8988T (cell line): ENCODE results near the gene PTPN3.

Source experiments
- DNase-seq: peaks from one replicate; pipeline ENCODE4 v3.0.0; 2011

Gene PTPN3

DNA sequence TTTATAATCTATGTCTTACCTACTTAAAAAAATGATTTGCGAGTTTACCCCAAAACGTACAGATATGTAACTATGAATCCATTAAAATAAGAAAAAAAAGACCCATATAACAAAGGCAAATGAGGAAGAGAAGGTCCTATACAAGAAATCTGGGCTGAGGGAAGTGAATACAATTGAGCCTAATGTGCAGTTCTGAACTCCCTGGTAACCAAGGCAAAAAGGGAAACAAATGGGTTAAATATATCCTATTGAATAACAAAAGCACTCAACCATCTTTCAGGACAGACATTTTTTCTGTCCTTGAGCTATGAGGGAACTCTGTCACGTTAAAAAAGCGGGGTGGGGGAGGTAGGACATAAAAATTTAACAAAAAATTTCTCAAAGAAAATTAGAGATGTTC lies 78.6 kb downstream of the PTPN3 start:
- DNase-seq: no peak

DNA sequence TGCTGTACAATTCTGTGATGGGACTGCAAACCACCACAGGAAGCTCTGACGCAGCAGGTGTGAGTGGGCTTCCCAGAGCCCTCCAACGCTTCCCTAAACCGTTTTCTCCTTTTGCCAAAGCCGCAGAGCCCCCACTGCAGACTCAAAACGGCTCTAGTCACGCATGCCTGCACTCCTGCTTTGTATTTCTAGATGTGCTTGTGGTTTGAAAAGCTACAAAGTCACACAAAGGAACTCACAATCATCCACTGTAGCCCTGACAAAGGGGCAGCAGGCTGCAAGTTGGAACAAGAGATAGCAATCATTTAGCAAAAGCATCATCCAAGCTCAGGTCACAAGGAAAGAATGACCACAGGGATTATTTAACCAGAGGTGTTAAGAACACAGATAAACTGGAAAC lies 79.3 kb downstream of the PTPN3 start:
- DNase-seq: no peak

DNA sequence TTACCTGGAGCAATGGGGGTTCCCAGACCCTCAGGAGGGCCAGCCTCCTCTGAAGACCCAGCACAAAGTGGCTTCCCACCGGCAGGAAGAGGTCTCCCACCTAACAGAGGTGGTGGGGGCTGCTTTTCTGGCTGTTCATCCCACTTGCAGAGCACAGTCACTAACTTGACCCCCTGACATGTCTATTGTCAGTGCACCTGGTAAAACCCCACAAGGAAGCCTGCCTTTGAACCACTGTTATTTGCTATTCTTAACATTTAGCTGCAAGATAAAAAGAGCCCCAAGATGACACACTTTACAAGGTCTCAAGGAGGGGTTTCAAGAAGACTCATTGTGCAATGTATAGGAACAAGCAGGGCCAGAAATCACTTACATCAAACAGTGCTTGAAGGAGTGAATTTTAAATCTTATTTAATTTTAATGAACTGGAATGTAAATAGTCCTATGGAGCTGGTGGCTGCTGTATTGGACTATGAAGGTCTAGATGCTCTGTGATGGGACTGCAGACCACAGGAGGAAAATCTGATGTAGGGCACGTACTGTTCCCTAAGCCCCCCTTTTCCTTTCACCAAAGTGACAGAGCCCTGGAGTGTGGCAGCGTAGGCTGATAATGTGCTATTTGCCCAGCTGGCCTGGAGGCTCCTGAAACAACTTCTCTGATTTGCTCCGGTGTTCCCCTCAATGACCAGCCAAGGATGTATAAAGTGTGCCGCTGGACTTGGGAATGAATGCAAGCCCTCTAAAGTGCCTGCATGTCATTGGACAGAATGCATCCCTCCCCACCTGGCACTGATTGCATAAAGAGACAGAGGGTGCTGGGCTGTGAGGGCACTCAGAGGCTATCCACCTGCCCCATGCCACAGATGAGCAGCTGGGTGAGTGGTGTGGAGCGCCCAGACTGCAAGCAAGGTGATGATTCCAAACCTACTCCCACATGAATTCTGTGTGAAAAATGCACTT lies 80.2 kb downstream of the PTPN3 start:
- no peak for DNase-seq

DNA sequence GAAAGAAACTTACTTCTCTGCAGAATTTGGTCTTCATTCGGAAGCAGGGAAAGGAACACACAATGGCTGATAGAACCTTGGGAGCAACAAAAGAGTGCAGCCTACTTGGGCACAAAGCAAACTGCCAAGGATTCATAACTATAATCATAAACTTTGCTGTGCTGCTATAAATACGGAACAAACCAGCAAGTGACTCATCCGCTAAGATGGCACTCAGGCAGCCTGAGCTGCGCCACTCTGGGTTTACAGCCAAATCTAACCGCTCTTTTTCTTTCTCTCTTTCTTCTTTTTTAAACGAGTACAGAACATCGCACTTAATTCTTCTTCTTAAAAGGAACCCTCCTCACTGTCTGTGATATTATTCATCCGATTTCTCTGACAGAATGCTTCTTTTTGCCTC lies 81.1 kb downstream of the PTPN3 start:
- no peak for DNase-seq

DNA sequence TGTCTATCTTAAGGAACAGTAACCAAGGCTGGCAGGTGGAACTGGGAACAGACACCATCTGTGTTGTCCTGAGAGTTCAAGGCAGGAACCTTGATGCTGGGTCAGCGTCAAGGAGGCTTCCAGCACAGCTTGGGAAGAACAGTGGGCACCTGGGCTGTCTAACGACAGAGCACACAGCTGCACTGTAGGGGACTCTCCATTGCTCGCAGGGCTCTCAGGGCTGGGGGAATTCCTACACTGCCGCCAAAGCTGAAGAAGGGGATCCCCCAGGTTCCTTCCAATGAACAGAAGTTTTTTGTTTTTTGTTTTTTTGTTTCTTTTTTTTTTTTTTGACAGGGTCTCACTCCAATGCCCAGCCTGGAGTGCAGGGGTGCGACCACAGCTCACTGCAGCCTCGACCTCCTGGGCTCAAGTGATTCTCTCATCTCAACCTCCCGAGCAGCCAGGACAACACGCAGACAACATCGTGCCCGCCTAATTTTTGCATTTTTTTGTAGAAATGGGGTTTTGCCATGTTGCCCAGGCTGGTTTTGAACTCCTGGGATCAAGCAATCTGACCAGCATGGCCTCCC lies 81.9 kb downstream of the PTPN3 start:
- no peak for DNase-seq

DNA sequence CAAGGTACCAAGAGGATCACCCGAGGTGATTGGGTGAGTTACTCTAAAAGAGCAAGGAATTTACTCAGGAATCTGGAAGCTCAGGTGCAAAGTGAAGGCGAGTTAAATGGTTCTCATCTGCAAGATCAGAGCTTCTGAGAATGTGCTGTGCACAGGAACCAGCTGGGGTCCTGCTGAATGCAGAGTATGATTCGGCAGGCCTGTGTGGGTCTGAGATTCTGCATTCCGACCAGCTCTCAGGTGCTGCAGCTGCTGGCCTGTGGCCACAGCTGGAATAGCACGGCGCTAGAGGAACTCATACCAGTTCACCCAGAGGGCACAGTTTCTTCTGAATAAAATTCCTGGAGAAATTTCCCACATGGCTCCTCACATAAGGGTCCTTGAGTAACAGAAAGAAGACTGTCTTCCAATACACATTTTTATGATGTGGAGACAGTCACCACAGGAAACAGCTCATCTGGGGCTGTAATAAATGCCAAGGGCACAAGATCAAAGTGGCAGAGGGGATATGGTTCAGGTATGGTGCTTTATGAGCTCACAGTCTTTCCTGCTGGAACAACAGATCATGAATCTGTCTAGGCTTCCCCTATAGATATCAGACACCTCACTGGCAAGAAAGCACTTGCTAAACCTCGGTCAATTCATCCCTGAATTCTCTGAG lies 83.9 kb downstream of the PTPN3 start:
- no peak for DNase-seq

DNA sequence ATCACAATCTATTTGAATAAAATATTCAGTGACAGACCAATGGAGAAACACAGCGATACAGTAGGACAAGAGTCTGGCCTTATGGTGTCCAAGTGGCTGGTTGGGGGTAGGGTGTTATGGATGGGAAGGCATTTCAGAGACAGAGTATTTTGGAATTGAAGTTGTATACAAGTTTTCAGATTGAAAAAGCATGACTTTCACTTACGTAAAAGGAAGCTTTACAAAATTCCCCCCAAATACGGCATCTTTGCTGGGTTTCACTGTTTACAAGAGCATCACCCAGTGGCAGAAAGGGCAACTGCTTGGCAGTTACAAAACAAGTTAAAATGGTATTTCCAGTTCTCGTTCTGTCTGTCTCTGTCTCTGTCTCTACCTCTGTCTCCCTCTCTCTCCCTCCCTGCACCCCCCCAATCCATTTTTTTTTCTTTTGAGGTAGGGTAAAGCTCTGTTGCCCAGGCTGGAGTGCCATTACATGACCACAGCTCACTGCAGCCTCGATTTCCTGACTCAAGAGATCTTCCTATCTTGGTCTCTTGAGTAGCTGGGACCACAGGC lies 86.2 kb downstream of the PTPN3 start:
- no peak for DNase-seq

DNA sequence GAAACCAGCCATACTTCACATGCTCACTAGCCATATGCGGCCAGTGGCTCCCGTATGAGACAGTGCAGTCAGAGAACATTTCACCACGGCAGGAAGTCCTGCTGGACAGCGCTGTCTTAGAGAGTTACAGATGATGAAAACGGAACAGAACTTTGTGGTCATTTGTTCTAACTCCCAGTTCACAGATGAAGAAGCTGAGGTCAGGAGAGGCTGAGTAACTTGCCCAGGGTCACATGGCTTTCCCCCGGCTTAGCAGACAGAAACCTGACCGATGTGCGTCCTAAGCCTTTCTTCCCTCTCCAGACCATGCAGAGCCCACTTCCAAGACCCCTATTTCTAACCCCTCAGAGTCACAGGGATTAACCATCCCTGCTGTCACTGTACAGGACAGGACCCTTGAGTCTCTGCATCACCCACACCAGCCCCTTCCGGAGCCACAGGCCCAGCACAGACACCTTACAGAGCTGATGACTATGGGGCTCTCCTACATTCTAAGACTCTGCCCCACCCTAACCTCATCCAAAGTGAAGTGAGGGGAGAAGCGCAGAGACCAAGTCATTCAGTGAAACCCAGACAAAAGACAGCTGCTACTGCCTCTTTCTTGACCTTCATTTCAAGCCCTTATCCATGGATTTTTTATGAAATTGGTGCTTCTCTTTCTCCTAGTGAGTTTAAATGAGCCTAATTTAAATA lies 86.9 kb downstream of the PTPN3 start:
- no peak for DNase-seq

DNA sequence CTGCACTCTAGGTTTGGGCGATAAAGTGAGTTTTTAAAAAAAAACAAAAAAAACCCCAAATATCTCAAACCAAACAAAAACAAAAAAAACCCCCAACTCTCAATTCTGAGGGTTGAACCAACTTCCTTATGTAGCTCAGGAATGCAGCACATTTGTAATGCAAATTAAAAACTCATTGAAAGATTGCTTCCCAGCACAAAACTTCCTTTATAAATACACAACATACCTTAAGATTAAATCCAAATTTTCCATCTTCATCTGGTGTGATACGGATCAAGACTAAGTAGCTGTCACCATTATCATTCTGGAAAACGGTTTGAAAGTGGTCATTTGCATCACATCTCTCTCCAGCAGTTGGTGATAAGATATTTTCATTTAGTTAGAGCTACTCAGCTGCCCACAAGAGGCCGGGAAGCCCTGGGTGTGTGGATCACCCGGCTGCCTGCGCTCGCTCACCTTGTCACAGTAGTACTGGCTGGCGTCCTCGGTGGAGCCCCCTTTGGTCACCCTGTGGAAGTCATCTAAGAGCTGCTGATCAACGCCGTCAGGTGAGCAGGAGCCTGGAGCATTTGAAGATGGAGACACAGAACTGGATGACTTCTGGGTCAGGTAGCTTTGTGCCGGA lies 88.2 kb downstream of the PTPN3 start:
- peak; percentile 27 for DNase-seq

DNA sequence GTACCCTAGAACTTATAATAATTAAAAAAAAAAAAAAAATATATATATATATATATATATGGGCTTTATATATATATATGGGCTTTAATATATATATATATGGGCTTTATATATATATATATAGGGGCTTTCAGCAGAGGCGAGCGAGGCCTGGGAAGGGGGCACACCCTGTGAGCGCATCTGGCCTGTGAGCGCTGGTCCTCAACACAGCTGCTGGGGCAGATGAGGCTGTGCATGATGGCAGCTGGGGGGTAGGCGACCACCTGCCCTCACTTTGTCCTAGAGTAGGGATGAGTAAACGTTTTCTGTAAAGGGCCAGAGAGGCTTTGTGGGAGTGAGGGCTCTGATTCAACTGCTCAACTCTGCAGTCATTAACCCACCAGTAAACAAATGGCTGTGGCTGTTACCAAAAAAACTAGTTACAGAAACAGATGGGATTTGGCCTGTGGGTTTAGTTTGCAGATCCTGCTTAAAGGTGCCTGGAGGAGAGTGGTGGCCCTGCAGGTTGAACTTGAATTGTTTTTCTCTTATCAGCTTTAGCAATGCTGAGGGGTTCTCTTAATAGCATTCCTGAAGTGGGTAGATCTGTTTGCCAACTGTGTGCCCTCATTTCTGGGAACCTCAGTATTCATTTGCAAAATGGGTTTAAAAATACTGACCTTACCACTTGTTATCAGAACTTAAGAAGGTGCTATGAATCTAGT lies 89.2 kb downstream of the PTPN3 start:
- DNase-seq: no peak

DNA sequence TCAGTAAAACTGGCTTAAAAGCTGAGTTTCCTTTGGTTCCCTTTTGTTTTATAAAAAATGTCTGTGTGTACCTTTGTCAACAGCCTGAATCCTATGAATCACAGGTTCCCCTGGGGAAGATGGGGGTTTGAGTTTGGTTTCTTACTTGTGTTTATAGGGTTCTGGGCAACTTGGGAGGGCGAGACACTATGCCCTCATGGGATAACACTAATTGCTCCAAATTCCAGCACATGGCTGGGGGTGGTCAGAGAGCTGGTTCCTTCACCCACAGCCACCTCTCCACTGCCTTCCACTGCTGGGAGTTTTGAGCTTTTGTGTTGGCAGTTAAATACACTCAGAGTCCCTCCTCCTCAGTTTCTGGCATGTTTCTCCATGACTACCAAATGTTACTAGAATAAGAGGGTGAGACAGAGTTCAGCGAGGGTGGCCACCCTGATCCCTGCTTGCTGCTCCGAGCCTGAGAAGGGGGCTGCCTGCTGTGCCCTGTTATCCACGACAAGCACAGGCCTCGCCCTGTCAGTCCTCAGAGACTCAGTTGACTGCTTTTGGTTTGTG lies 94.3 kb downstream of the PTPN3 start:
- DNase-seq: no peak

DNA sequence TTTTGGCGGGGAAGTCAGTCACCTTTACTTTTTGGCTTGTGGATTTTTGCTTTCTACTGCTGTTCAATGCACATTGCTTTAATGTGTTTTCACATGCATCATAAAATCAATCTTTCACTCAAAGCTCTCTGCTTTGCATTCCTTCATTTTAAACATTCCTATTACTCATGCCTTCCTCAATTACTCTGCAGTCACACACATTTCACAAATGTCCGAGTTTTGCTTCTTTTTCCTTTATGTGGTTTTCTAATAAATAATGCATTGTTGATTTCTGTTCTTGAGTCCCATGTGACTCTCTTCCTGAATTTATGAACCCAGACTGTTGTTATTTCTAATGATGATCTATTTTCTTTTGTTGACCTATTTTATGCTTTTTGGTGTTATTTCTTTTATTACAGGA lies 95.0 kb downstream of the PTPN3 start:
- DNase-seq: no peak

DNA sequence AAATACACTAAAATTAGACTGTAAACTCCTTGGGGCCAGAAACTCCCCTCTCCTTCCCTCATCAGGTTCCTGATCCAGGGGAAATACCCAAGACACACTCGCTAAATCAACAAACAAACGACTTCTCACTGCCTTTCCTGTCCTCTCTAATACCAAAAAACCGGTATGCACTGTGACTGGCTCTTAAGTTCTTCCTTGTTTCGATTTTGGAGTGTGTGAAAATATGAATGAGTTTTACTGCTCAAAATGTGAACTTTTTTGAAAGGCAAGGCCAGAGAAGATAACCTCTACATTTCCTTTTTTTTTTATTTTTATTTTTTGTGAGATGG lies 96.2 kb downstream of the PTPN3 start:
- DNase-seq: no peak

DNA sequence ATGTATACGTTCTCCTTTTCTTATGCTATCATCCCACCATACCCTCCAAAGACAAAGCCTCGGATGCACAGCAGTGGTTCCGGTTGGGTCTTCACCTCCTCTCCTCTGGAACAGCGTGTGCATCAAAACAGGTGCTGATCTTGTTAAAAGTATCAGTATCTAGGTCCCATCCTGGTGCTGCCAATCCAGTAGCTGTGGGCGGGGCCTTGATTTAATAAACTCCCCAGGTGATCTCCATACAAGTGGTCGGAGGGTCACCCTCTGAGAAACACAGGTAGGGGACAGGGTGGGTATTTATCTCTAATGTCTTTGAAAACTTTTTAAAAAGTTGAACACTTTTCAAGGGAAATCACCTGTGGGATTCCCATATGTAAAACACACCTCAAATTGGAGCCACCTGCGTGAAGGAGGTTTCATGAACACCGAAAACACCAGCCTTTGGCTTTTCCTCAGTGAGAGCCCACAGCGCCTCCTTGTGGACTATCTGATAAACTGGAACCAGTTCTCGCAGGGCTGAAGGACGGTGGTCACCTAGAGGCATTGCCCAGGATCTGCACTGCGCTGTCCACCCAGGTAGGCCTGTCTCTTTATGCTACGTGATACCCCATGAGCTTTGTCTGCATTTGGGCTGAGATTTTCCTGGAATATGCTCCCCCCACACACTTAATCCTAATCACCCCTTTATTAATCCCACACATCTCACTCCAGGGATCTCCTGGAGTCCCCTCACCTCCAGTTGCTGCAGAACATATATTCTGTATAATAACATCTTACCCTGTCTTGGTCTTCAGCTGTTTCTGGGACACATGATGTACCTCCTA lies 96.7 kb downstream of the PTPN3 start:
- DNase-seq: peak; percentile 29

DNA sequence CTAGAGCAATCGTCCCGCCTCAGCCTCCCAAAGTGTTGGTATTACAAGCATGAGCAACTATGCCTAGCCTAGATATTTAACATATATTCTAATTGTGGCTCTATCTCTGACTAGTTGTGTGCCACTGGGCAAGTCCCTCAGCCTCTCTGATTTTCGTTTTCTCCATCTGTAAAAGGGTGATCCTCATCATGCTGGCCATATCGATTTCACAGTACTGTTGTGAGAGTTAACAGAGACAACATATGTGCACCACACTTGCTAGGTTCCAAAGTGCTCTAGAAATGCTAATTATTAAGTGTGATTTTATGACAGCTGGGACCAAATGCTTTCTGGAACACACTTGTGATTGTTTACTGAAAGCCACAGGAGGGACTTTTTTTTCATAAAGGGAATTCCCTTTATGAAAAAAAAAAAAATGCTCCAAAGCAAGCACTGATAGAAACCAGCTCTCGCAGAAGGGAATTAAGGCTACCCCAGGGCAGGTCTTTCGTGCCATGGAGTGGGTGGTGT lies 98.8 kb downstream of the PTPN3 start:
- no peak for DNase-seq

DNA sequence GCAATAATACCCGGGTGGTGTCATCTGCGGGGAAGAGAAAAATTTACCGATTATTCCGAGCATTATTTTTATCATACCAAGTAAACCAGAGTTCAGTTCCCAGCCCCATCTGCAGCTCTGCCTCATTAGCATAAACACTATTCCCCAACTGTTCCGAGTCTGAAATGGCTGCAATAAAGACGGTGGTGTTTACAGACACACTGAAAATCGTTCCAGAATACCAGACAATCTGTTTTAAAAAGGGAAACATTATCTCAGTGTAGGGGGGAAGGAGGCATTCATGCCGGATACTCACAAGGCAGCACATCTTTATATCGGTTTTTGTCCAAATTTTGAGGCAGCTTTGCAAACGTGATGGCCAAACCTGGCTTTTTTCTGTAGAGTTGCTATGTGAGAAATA lies 106.9 kb downstream of the PTPN3 start:
- no peak for DNase-seq

DNA sequence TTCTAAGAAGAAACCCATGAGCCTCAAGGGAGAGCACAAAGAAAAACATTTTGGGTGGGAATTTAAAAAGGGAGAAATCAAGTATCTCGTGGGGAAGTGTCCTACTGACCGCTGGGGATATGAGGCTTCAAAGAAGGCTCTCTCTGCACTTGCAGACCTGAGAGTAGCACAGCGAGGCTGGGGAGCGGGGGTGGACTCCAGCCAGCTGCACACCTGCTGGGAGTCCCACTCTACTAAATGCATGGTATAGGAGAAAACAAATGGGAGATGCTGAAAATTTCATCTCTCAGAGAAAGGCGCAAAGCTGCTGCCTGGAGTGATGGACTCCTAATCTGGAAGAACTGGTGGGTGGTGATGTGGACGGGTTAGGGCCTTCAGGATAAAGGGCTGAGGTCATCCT lies 110.3 kb downstream of the PTPN3 start:
- DNase-seq: no peak

DNA sequence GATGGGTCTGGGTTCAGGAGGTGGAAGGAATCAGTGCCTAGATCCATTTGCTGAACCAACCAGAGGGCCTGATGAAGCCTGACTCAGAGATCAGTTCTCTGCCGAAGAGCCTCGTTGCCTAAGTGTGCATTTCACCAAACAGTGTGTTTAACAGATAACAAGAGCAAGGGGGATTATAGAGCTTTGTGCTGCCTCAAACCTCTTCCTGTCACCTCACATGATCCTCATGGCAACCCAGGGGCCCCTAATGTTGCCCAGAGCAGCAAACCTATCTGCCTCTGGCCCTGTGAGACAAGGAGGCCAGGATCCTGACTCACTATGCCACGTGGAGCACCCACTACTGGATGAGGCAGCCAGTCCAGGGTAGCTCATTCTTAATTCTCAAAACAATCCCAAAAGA lies 110.9 kb downstream of the PTPN3 start:
- no peak for DNase-seq

DNA sequence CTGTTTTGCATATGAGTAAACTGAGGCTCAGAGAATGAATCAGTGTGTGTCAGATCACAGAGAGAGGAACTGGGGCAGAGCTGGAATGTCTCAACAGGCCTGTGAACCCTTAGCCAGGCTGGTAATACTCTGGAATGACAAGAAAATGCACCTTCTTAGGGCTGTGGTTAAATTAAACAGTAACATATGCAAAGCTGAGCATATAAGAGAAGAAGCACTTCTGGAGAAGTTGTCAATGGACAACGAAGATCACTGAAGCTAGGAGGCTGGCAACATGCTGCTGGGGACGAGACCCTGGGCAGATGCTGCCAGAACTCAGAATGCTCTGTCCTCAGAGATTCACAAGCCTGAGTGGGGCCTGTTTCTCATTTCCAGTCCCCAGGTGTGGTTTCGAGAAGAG lies 112.6 kb downstream of the PTPN3 start:
- DNase-seq: no peak

DNA sequence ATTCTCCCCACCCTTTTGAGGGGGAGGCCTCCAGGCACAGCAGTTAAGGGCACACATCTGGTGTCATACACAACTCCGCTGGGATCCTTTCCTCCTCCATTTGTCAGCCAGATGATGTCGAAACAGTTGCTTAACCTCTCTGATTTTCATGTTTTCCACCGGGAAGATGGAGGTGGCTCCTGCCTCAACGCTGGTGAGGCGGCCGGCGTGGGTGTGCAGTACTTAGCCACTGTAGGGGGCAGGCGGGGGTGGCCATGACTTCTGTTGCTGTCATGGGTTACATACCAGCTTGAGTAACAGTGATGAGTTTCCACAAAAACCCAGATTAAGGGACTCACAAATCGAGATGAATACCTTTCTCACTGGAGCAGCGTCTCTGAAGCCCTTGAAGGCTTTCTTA lies 114.2 kb downstream of the PTPN3 start:
- DNase-seq: no peak

DNA sequence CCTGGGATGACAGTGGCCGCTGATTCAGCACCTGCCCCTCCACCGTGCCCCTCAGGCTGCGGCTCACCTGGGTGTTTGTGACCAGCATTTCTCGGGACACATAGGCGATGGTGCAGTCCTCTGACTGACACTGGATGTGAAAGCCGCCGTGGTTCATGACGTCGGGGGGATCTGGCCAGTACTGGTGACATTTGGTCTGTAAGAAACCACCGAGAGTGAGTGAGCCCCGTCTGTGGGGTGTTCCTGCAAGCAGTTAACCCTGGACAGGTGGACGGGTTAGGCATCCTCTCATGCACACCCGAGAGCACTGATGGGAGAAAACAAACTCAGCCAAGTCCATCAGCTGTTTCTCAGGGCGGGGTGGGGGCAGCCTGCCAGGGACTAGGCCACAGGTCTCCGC lies 114.8 kb downstream of the PTPN3 start:
- DNase-seq: no peak
